BLaER1 treated with 17β-estradiol and CSF1 and Interleukin-3, amounts not matched to agents 10 nM and 100 nM (cell line): ENCODE results near the gene PELI2.

Source experiments
- H3K27ac ChIP-seq, 11 experiments: shearing (Covaris generic); formaldehyde crosslinking; 2 replicates each; pipeline ENCODE4 v1.8.1; 2022
- H3K27me3 ChIP-seq, 11 experiments: shearing (Covaris generic); formaldehyde crosslinking; 2 replicates each; pipeline ENCODE4 v1.8.1; 2022
- H3K36me3 ChIP-seq, 11 experiments: shearing (Covaris generic); formaldehyde crosslinking; 2 replicates each; pipeline ENCODE4 v1.8.1; 2022
- H3K4me1 ChIP-seq, 10 experiments: shearing (Covaris generic); formaldehyde crosslinking; 2 replicates each; pipeline ENCODE4 v1.8.1; 2022
- H3K4me2 ChIP-seq, 11 experiments: shearing (Covaris generic); formaldehyde crosslinking; 2 replicates each; pipeline ENCODE4 v1.8.1; 2022
- H3K4me3 ChIP-seq, 10 experiments: shearing (Covaris generic); formaldehyde crosslinking; 2 replicates each; pipeline ENCODE4 v1.8.1; 2022
- H3K9ac ChIP-seq, 11 experiments: shearing (Covaris generic); formaldehyde crosslinking; 2 replicates each; pipeline ENCODE4 v1.8.1; 2022
- H3K9me3 ChIP-seq, 11 experiments: shearing (Covaris generic); formaldehyde crosslinking; replicated peaks in 1 of 11; 2 replicates each; pipeline ENCODE4 v1.8.1; 2022
- H4K20me1 ChIP-seq, 11 experiments: shearing (Covaris generic); formaldehyde crosslinking; 2 replicates each; pipeline ENCODE4 v1.8.1; 2022
- Cebpa-rat ChIP-seq, 11 experiments: shearing (Covaris generic); IDR thresholded peaks; 2 replicates each; pipeline ENCODE4 v1.8.1; 2022

Gene PELI2

GRCh38 chr14:56117765-56118610 is at the start of gene PELI2:
TSS of gene PELI2 (plus strand) at chr14:56118411. CDS start at chr14:56118661, 250 bp downstream.
- no peaks in the 10 kb centered on the region for H3K36me3 ChIP-seq
- peak within 1 kb of the TSS; percentile 90 to 97 (median 95) for H3K27ac ChIP-seq
- H3K4me1 ChIP-seq, result peaks cover 36 to 56% (median 46%) of the 10 kb centered on the region in 10 experiments
- no peaks in the 10 kb centered on the region for H3K27me3 ChIP-seq
- peaks cover 14 to 47% (median 33%) of the 10 kb centered on the region in 11 experiments; a peak in 19 of 22 replicates for H4K20me1 ChIP-seq
- TF ChIP-seq Cebpa-rat (IDR thresholded peaks at IDR 0.05), result no peak
- peak within 1 kb of the TSS; percentile 95 to 98 (median 97) for H3K9ac ChIP-seq
- H3K4me3 ChIP-seq, result peak within 1 kb of the TSS; percentile 91 to 99 (median 97)
- peaks cover 0 to 8% (median 3%) of the 10 kb centered on the region in 11 experiments; a peak in 7 of 22 replicates for H3K9me3 ChIP-seq
- peak within 1 kb of the TSS; percentile 85 to 95 (median 91) for H3K4me2 ChIP-seq

DNA sequence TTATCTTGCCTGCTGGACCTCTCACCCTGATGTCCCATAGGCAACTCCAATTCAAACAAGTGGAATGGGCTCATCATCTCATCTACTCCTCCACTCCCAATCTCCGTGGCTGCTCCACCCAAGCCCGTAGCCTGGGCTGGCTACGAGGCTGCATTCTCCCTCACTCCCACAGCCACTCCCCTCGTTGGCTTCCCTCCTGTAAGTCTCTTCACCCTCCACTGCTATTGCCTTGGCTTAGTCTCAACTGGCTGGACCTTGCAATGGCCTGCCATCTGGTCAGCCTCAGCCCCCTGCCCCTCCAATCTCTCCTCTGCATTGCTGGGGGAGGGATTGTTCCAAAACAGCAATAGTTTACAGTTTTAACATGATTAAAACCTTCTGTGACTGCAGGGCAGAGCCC is 44.4 kb upstream of the PELI2 start:
- no peak for TF ChIP-seq Cebpa-rat (IDR thresholded peaks at IDR 0.05)
- Histone ChIP-seq H3K4me3 (no peak overlapping the region), H3K9me3 (no peaks in the 10 kb centered on the region), H3K36me3 (no peaks in the 10 kb centered on the region), H3K4me2 (no peak overlapping the region), H3K4me1 (no peaks in the 10 kb centered on the region), H3K9ac (no peak overlapping the region), H3K27me3 (no peaks in the 10 kb centered on the region), H4K20me1 (no peaks in the 10 kb centered on the region), H3K27ac (no peak overlapping the region)

DNA sequence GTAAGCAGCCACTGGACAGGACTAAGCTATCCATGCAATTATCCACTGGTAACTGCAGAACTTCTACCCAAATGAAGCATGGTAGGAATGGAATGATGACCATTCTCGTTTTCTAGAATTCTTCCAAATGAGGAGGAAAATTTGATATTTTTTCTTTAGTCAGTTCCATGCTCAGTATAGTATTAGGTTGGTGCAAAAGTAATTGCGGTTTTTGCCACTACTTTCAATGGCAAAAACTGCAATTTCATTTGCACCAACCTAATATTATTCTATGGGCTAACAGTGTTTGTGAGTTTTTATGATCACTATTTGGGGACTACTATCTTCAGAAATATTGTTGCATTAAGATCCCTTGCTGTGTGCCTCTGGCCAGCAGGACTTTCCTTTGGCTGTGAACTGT is 42.9 kb upstream of the PELI2 start:
- no peak for TF ChIP-seq Cebpa-rat (IDR thresholded peaks at IDR 0.05)
- Histone ChIP-seq H3K4me1 (no peaks in the 10 kb centered on the region), H3K9ac (no peak overlapping the region), H4K20me1 (no peaks in the 10 kb centered on the region), H3K27me3 (no peaks in the 10 kb centered on the region), H3K27ac (no peak overlapping the region), H3K4me3 (no peak overlapping the region), H3K36me3 (no peaks in the 10 kb centered on the region), H3K4me2 (no peak overlapping the region), H3K9me3 (no peaks in the 10 kb centered on the region)

DNA sequence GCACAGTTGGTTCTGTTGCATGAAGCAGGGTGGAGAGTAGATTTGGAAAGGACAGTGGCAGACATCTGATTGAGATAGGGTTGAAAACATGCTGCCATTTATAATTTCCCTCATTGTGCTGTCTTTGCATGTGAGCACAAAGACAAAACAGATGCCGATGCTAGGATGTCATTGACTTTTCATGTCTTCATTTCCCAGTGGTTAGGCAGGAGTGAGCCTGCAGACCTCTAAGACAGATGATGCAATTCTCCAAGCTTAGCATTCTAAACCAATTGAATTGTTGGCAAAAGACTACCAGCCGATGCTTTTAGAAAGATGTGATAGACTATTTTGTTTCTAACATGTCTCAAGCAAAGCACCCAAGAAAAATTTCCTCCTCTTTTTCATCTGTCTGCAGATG is 37.1 kb upstream of the PELI2 start:
- Histone ChIP-seq H3K9ac (no peak overlapping the region), H3K4me1 (peaks cover 0 to 20% (median 9%) of the 10 kb centered on the region in 10 experiments; a peak in 18 of 20 replicates), H3K27me3 (no peaks in the 10 kb centered on the region), H3K4me2 (no peak overlapping the region), H3K4me3 (no peak overlapping the region), H3K9me3 (no peaks in the 10 kb centered on the region), H4K20me1 (no peaks in the 10 kb centered on the region), H3K36me3 (no peaks in the 10 kb centered on the region), H3K27ac (no peak overlapping the region)
- TF ChIP-seq Cebpa-rat (IDR thresholded peaks at IDR 0.05), result no peak; a peak in 1 of 22 replicates

DNA sequence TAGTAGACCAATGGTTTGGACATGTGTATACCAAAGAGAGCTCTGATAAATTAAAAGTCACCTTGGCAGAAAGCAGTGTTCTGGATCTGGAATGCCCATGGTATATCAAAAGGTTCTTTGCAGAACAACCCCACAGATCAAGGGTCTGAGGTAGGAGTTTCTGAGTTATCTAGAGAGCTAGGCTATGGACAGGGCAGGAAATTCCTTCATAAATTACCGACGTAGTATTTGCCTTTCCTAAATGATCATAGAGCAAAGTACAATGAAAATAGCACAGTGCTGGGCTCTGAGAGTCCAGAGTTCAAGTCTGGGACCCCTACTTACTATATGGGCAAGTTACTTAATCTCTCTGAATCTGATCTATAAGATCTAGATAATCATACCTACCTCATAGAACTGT is 35.3 kb upstream of the PELI2 start:
- no peak overlapping the region for H3K9ac ChIP-seq
- H3K4me3 ChIP-seq, result no peak overlapping the region
- no peak overlapping the region for H3K4me2 ChIP-seq
- H4K20me1 ChIP-seq, result no peaks in the 10 kb centered on the region
- no peaks in the 10 kb centered on the region for H3K27me3 ChIP-seq
- H3K36me3 ChIP-seq, result no peaks in the 10 kb centered on the region
- H3K9me3 ChIP-seq, result no peaks in the 10 kb centered on the region
- peaks cover 0 to 20% (median 9%) of the 10 kb centered on the region in 10 experiments; a peak in 18 of 20 replicates for H3K4me1 ChIP-seq
- no peak overlapping the region for H3K27ac ChIP-seq
- TF ChIP-seq Cebpa-rat (IDR thresholded peaks at IDR 0.05), result no peak

GRCh38 chr14:56085471-56085870 is 32.7 kb upstream of the PELI2 start:
- Histone ChIP-seq H3K4me3 (no peak overlapping the region), H3K27me3 (no peaks in the 10 kb centered on the region), H3K36me3 (no peaks in the 10 kb centered on the region), H3K27ac (no peak overlapping the region), H3K4me2 (no peak overlapping the region), H3K9me3 (no peaks in the 10 kb centered on the region), H4K20me1 (no peaks in the 10 kb centered on the region), H3K9ac (no peak overlapping the region), H3K4me1 (peaks cover 0 to 20% (median 9%) of the 10 kb centered on the region in 10 experiments; a peak in 18 of 20 replicates)
- no peak for TF ChIP-seq Cebpa-rat (IDR thresholded peaks at IDR 0.05)

DNA sequence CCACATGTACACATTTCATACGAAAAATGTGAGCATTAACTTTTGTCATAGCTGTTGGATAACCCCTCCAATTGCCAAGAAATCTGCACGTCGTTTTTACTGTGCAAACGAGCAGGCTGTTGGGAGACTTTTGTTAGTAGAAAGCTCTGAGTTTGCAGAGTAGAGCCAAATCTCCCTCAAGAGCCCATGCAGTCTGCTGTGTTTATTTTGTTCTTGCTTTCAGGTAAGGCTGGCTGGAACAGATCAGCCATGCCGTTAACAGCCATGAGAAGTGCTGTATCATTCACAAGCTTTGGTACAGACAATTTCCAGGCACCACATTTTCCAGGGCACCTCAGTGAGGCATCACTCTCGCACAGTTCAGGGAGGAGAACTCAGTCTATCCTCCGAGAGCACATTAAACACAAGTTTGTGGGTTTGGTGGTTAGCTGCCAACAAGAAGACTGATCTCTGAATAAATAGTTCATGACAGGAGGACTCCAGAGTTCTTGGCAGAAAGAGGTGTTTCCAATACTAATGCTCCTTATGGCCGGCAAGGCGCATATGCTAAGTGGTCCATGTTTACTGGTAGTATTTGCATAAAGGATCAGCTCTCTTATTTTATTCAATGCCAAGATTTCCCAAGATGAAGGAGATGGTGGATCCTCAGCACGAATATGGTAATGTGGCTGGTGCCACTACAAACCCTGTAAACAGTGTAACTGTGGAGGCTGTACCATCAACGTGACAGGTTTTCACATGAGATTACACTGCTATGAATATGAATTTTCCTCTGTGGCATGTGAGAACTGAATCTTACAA is 30.3 kb upstream of the PELI2 start:
- H3K27ac ChIP-seq, result no peak overlapping the region
- TF ChIP-seq Cebpa-rat (IDR thresholded peaks at IDR 0.05), result no peak
- H4K20me1 ChIP-seq, result no peaks in the 10 kb centered on the region
- H3K9ac ChIP-seq, result no peak overlapping the region
- no peaks in the 10 kb centered on the region for H3K36me3 ChIP-seq
- H3K4me2 ChIP-seq, result no peak overlapping the region
- H3K4me1 ChIP-seq, result peaks cover 0 to 25% (median 13%) of the 10 kb centered on the region in 10 experiments; a peak in 18 of 20 replicates
- H3K27me3 ChIP-seq, result no peaks in the 10 kb centered on the region
- H3K4me3 ChIP-seq, result no peak overlapping the region
- peaks cover 0 to 16% (median 3%) of the 10 kb centered on the region in 11 experiments; a peak in 9 of 22 replicates for H3K9me3 ChIP-seq

DNA sequence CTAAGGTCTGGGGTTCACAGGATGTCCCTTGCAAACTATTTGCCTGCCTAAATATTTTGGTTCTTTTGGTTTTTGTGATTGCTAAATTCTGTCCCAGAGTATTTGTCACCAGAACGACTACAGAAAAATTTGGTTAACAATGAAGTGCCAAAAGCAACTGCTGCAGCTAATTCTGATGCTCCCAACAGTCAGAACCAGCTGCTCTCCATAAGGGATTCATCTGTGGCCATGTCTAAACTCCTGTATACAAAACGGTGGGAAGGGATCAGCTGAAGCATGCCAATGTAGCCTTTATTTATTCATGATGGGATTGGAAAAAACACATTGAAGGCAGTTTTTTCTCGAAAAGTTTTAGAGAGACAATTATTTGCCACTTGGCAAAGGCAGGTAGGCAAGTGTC is 29.3 kb upstream of the PELI2 start:
- no peak overlapping the region for H3K4me2 ChIP-seq
- H3K9me3 ChIP-seq, result peaks cover 0 to 23% (median 3%) of the 10 kb centered on the region in 11 experiments; a peak in 9 of 22 replicates

DNA sequence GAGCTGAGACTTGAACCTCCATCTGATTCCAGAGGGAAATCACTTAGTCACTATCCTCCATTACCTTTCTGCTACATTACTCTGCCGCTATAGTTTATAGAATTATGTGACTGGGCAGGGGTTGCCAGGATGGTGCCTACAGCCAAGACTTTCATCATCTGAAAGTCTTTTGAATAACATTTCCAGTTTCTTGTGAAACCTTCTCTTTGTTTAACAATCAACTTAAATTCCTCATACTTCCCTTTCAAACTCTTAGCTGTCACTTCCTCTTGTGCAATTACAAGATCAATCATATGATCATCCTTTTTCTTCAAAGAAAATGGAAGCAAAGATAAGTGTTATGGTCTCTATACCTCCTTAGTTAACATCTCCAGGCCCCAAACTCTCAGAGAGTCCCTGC is 25.4 kb upstream of the PELI2 start:
- H3K9ac ChIP-seq, result no peak overlapping the region
- H3K9me3 ChIP-seq, result peaks cover 0 to 39% (median 15%) of the 10 kb centered on the region in 11 experiments; a peak in 16 of 22 replicates
- H3K4me1 ChIP-seq, result peaks cover 0 to 31% (median 14%) of the 10 kb centered on the region in 10 experiments; a peak in 12 of 20 replicates
- H3K27ac ChIP-seq, result peak overlapping the region in 10 of 11 experiments; percentile 23 to 81 (median 54); a peak in 17 of 22 replicates
- no peaks in the 10 kb centered on the region for H4K20me1 ChIP-seq
- H3K36me3 ChIP-seq, result no peaks in the 10 kb centered on the region
- peak in 5 of 11 experiments; percentile 32 to 64 (median 39); a peak in 5 of 22 replicates for TF ChIP-seq Cebpa-rat (IDR thresholded peaks at IDR 0.05)
- H3K4me2 ChIP-seq, result peak overlapping the region in 8 of 11 experiments; percentile 6 to 59 (median 46); a peak in 14 of 22 replicates
- H3K27me3 ChIP-seq, result no peaks in the 10 kb centered on the region
- no peak overlapping the region for H3K4me3 ChIP-seq

More for the DNA sequence above, 29.3 kb upstream of the PELI2 start:
- H3K4me3 ChIP-seq, result no peak overlapping the region
- H3K27me3 ChIP-seq, result no peaks in the 10 kb centered on the region
- H3K4me1 ChIP-seq, result peaks cover 0 to 31% (median 17%) of the 10 kb centered on the region in 10 experiments; a peak in 18 of 20 replicates
- no peak overlapping the region for H3K27ac ChIP-seq
- H3K9ac ChIP-seq, result no peak overlapping the region
- no peaks in the 10 kb centered on the region for H3K36me3 ChIP-seq
- no peaks in the 10 kb centered on the region for H4K20me1 ChIP-seq
- TF ChIP-seq Cebpa-rat (IDR thresholded peaks at IDR 0.05), result no peak
